GM19438 (cell line): ENCODE measurements around the gene HSPG2.
"Not testable (repeated sequence)": the region's sequence is repeated elsewhere in the genome, so short reads cannot be mapped to it uniquely, and the experiment has no call there.

Experiments used
- ATAC-seq: cut with Tn5 transposase; IDR thresholded peaks from one replicate; pipeline ENCODE4 v1.9.1; 2021; ENCODE audit warnings: low read depth; ENCODE audit not compliant: unreplicated experiment

The HSPG2 gene

GRCh38 chr1:21935393-21935804 is 1.7 kb downstream of the HSPG2 start:
- ATAC-seq: no peak

GRCh38 chr1:21933397-21934248 is 3.5 kb downstream of the HSPG2 start:
- no peak for ATAC-seq

GRCh38 chr1:21932127-21932526 is 5.0 kb downstream of the HSPG2 start:
- ATAC-seq: no peak

GRCh38 chr1:21931171-21932093 is 5.7 kb downstream of the HSPG2 start:
- no peak for ATAC-seq

GRCh38 chr1:21930629-21931170 is 6.4 kb downstream of the HSPG2 start:
- no peak for ATAC-seq

- ATAC-seq: no peak
Measured at GRCh38 chr1:21930080-21930571, 7.0 kb downstream of the HSPG2 start.

GRCh38 chr1:21927533-21928237 is 9.4 kb downstream of the HSPG2 start:
- no peak for ATAC-seq

- ATAC-seq: no peak
Measured at GRCh38 chr1:21926814-21927532, 10.1 kb downstream of the HSPG2 start.

GRCh38 chr1:21926065-21926464 is 11.0 kb downstream of the HSPG2 start:
- ATAC-seq: no peak

- no peak for ATAC-seq
Measured at GRCh38 chr1:21925334-21925940, 11.7 kb downstream of the HSPG2 start.

GRCh38 chr1:21924503-21925005 is 12.6 kb downstream of the HSPG2 start:
- no peak for ATAC-seq

- no peak for ATAC-seq
Measured at GRCh38 chr1:21922090-21923013, 14.8 kb downstream of the HSPG2 start.

- ATAC-seq: no peak
Measured at GRCh38 chr1:21921100-21921875, 15.8 kb downstream of the HSPG2 start.

GRCh38 chr1:21919520-21919919 is 17.6 kb downstream of the HSPG2 start:
- no peak for ATAC-seq

- ATAC-seq: not testable (repeated sequence)
Measured at GRCh38 chr1:21917239-21917631, 19.9 kb downstream of the HSPG2 start.

- ATAC-seq: no peak
Measured at GRCh38 chr1:21916447-21917238, 20.5 kb downstream of the HSPG2 start.
